ENCODE data around the gene DPCD. TPM values are rescaled to one million over a fixed set of nuclear protein-coding genes. Genes with fewer than 3 reads are reported as not detected.
"Not testable (repeated sequence)": the region's sequence is repeated elsewhere in the genome, so short reads cannot be mapped to it uniquely, and the experiment has no call there.

The DPCD gene
- total and polyA plus RNA-seq, 8 donors = 4.7 to 17.0 (median 7.1) TPM

GRCh38 chr10:101631821-101632475 lies 43.8 kb downstream of the DPCD start:
- H3K4me1 ChIP-seq = no peaks in the 10 kb centered on the region
- TF ChIP-seq CTCF (IDR thresholded peaks at IDR 0.05) = no peak
- H3K27ac ChIP-seq = no peak overlapping the region
- H3K36me3 ChIP-seq = no peaks in the 10 kb centered on the region
- H3K4me3 ChIP-seq = no peak overlapping the region
- WGBS, 2 donors = 79 to 84% methylated on average over 7 to 8 of the region's 8 CpGs
- no peaks in the 10 kb centered on the region for H3K27me3 ChIP-seq
- no peak for DNase-seq
- no peak for ATAC-seq
- H3K9me3 ChIP-seq = no peaks in the 10 kb centered on the region
- intact Hi-C loops (cut with DNase I) = no loop called here
- FAIRE-seq = no peak

DNA sequence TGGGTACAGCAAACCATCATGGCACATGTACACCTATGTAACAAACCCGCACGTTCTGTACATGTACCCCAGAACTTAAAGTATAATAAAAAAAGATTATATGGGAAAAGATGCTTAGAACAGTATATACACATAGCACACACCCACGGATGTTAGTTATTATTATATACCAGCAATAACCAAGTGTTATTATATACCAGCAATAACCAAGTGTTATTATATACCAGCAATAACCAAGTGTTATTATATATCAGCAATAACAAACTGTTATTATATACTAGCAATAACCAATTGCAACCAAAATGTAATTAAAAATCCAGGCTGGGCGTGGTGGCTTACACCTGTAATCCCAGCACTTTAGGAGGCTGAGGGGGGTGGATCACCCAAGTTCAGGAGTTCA lies 45.4 kb downstream of the DPCD start:
- 92 to 93% methylated on average over 4 of the region's 4 CpGs for WGBS, 2 donors
- FAIRE-seq; H3K4me3 ChIP-seq; H3K9me3 ChIP-seq; H3K27me3 ChIP-seq; H3K4me1 ChIP-seq; intact Hi-C loops (cut with DNase I); ATAC-seq; H3K36me3 ChIP-seq; H3K27ac ChIP-seq; DNase-seq: not testable (repeated sequence)

- no peaks in the 10 kb centered on the region for H3K4me1 ChIP-seq
- no peak for FAIRE-seq
- no peaks in the 10 kb centered on the region for H3K9me3 ChIP-seq
- no peak for TF ChIP-seq CTCF (IDR thresholded peaks at IDR 0.05)
- H3K36me3 ChIP-seq = peaks cover 0 to 5% (median 0%) of the 10 kb centered on the region in 3 donors
- no peak for DNase-seq
- no peak for ATAC-seq
- 99 to 100% methylated on average over 2 of the region's 2 CpGs for WGBS, 2 donors
- intact Hi-C loops (cut with DNase I) = no loop called here
- no peak overlapping the region for H3K4me3 ChIP-seq
- H3K27me3 ChIP-seq = no peaks in the 10 kb centered on the region
- H3K27ac ChIP-seq = no peak overlapping the region
Measured at GRCh38 chr10:101639141-101639900, 51.2 kb downstream of the DPCD start.

DNA sequence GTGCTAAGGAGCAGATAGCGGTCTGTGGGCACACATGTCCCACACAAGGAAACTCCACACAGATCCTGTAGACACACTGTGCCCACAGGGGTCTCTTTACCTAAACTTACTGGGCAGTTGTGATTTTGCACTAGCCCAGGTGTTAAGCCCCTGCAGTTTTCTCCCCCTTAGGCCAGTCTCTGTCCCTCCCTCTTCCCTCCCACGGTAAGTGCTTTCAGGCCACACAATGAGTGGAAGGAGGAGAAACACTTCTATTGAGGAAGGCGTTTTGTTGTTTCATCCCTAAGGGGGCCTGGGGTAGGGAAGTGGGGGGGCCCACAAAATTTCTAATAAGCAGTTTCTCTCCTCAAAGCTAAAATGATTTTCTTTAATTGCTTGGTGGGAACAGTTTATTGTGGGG lies 55.4 kb downstream of the DPCD start:
- no peak for ATAC-seq
- Histone ChIP-seq H3K27ac (no peak overlapping the region), H3K27me3 (no peaks in the 10 kb centered on the region), H3K4me3 (no peak overlapping the region), H3K9me3 (no peaks in the 10 kb centered on the region), H3K4me1 (no peaks in the 10 kb centered on the region), H3K36me3 (peaks cover 0 to 5% (median 0%) of the 10 kb centered on the region in 3 donors)
- TF ChIP-seq CTCF (IDR thresholded peaks at IDR 0.05) = no peak
- intact Hi-C loops (cut with DNase I) = no loop called here
- DNase-seq = no peak
- FAIRE-seq = no peak
- 81 to 89% methylated on average over 3 of the region's 3 CpGs for WGBS, 2 donors

- Histone ChIP-seq H3K4me1 (no peaks in the 10 kb centered on the region), H3K9me3 (no peaks in the 10 kb centered on the region), H3K4me3 (no peak overlapping the region), H3K36me3 (peaks cover 0 to 5% (median 0%) of the 10 kb centered on the region in 3 donors), H3K27ac (no peak overlapping the region), H3K27me3 (no peaks in the 10 kb centered on the region)
- ATAC-seq (no peak), DNase-seq (no peak), FAIRE-seq (no peak)
- no peak for TF ChIP-seq CTCF (IDR thresholded peaks at IDR 0.05)
- intact Hi-C loops (cut with DNase I) = no loop called here
- 80 to 87% methylated on average over 3 of the region's 3 CpGs for WGBS, 2 donors
Measured at GRCh38 chr10:101644002-101644401, 55.9 kb downstream of the DPCD start.

All from pancreas (tissue), 10 donors.